Measurements from ENCODE around the gene SLC37A2. TPM values are rescaled to one million over a fixed set of nuclear protein-coding genes. Genes with fewer than 3 reads are reported as not detected.
A peak's percentile ranks its signal among the peaks of the same experiment; 100 is the strongest.

The SLC37A2 gene
- total RNA-seq, 2 experiments from 2014 or later, result 0.70 to 0.74 TPM

GRCh38 chr11:125056931-125057692 lies 6.0 kb upstream of the SLC37A2 start:
- POLR2A ChIA-PET, result interaction anchor here (0.6 kb wide), 1 partner anchor 77 kb away, joined by 3 read pairs; no protein-coding TSS in a partner anchor
- no peak overlapping the region for H3K27ac Mint-ChIP-seq
- H3K9me3 Mint-ChIP-seq, result no peaks in the 10 kb centered on the region
- no peak for ATAC-seq
- TF ChIP-seq CTCF (IDR thresholded peaks at IDR 0.05), result no peak
- intact Hi-C loops (cut with micrococcal nuclease), result no loop called here
- H3K36me3 Mint-ChIP-seq (ENCODE audit: low read depth), result no peaks in the 10 kb centered on the region
- DNase-seq, result no peak
- peaks cover 9% of the 10 kb centered on the region for H3K27me3 Mint-ChIP-seq
- CTCF ChIA-PET, result no interaction called here
- H3K4me1 Mint-ChIP-seq (ENCODE audit: low read depth), result peaks cover 3% of the 10 kb centered on the region
- no peak overlapping the region for H3K4me3 Mint-ChIP-seq

- DNase-seq (no peak), ATAC-seq (no peak)
- no peaks in the 10 kb centered on the region for H3K36me3 Mint-ChIP-seq (ENCODE audit: low read depth)
- ChIA-PET CTCF (no interaction called here), POLR2A (no interaction called here)
- no peaks in the 10 kb centered on the region for H3K9me3 Mint-ChIP-seq
- intact Hi-C loops (cut with micrococcal nuclease), result no loop called here
- no peak for TF ChIP-seq CTCF (IDR thresholded peaks at IDR 0.05)
- H3K27ac Mint-ChIP-seq, result no peak overlapping the region
- peaks cover 11% of the 10 kb centered on the region for H3K27me3 Mint-ChIP-seq
- H3K4me1 Mint-ChIP-seq (ENCODE audit: low read depth), result peaks cover 6% of the 10 kb centered on the region
- no peak overlapping the region for H3K4me3 Mint-ChIP-seq
These were observed 5.5 kb upstream of the SLC37A2 start for GRCh38 chr11:125057693-125058016.

- Mint-ChIP-seq H3K36me3 (ENCODE audit: low read depth) (no peaks in the 10 kb centered on the region), H3K4me3 (no peak overlapping the region), H3K4me1 (ENCODE audit: low read depth) (peaks cover 6% of the 10 kb centered on the region), H3K27ac (no peak overlapping the region), H3K9me3 (no peaks in the 10 kb centered on the region), H3K27me3 (peaks cover 33% of the 10 kb centered on the region)
- ATAC-seq, result no peak
- CTCF ChIA-PET, result no interaction called here
- POLR2A ChIA-PET, result no interaction called here
- DNase-seq, result no peak
- intact Hi-C loops (cut with micrococcal nuclease), result no loop called here
- TF ChIP-seq CTCF (IDR thresholded peaks at IDR 0.05), result no peak
These were observed 1.8 kb upstream of the SLC37A2 start for GRCh38 chr11:125061281-125061680.

- CTCF ChIA-PET, result no interaction called here
- H3K27ac Mint-ChIP-seq, result peak overlapping the region; percentile 39
These were observed 731 bp upstream of the SLC37A2 start for GRCh38 chr11:125062218-125062930.

More at GRCh38 chr11:125062218-125062930, 731 bp upstream of the SLC37A2 start:
- H3K27me3 Mint-ChIP-seq, result peaks cover 33% of the 10 kb centered on the region
- POLR2A ChIA-PET, result no interaction called here
- H3K36me3 Mint-ChIP-seq (ENCODE audit: low read depth), result no peaks in the 10 kb centered on the region
- peak; percentile 28 for ATAC-seq
- H3K9me3 Mint-ChIP-seq, result no peaks in the 10 kb centered on the region
- TF ChIP-seq CTCF (IDR thresholded peaks at IDR 0.05), result no peak
- peak; percentile 12 for DNase-seq
- H3K4me1 Mint-ChIP-seq (ENCODE audit: low read depth), result peaks cover 6% of the 10 kb centered on the region
- intact Hi-C loops (cut with micrococcal nuclease), result no loop called here
- H3K4me3 Mint-ChIP-seq, result peak overlapping the region; percentile 70

All from activated CD8-positive, alpha-beta T cell treated with anti-CD3 and anti-CD28 coated beads for 36 hours (primary cell).